GM12891 (cell line): ENCODE measurements around the gene KCTD8.

ENCODE experiments used
- POLR2A ChIP-seq: IDR thresholded peaks from 2 replicates; pipeline ENCODE4 v1.6.1; 2011; ENCODE audit warnings: low read depth, low read length, control low read depth
- POLR2AphosphoS5 ChIP-seq: IDR thresholded peaks from 2 replicates; pipeline ENCODE4 v1.6.1; 2011; ENCODE audit warnings: low read depth, low read length, control low read depth
- POU2F2 ChIP-seq: IDR thresholded peaks from 2 replicates; pipeline ENCODE4 v1.6.1; 2011; ENCODE audit warnings: low read depth, mild to moderate bottlenecking, control low read depth, low read length, moderate library complexity
- TAF1 ChIP-seq: IDR thresholded peaks from 2 replicates; pipeline ENCODE4 v1.6.1; 2011; ENCODE audit warnings: low read depth, low read length, control low read depth

GRCh38 chr4:44196796-44197195 is 251.8 kb downstream of the KCTD8 start:
- TF ChIP-seq POLR2AphosphoS5 (no peak), POLR2A (no peak), TAF1 (no peak), POU2F2 (no peak)
